ENCODE measurements around the gene CTNNA1.

Gene CTNNA1

DNA sequence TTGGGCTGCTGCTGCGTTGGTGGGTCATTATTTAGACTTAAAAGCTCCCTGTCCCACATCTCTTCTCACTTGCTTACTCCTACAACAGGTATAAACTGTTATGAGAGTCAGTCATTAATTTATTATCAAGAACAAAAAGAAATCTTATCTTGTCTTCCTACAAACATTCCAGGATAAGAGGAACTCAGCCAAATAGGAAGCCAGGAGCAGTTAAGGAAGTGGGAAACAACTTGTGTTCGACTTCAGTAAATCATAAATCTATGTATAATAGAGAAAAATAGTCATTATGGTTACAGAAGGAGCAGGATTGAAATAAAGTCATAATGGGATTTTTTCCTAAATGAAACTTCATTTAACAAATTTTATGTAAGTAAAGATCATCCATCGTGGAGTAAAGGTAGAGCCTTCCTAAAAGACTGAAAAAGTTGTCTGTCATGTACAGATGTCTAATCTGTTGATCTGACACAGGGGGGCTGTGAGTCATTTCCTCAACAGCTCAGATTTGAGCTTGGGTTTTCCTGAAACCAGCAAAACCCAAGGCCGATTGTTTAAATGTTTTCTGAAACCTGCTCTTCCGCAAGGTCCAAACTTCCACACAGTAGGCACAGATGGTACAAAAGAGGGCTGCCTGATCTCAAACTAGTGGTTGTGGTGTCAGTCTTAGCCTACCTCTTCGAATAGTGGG is 147.2 kb downstream of the CTNNA1 start:
- TF ChIP-seq, protein P1, sequence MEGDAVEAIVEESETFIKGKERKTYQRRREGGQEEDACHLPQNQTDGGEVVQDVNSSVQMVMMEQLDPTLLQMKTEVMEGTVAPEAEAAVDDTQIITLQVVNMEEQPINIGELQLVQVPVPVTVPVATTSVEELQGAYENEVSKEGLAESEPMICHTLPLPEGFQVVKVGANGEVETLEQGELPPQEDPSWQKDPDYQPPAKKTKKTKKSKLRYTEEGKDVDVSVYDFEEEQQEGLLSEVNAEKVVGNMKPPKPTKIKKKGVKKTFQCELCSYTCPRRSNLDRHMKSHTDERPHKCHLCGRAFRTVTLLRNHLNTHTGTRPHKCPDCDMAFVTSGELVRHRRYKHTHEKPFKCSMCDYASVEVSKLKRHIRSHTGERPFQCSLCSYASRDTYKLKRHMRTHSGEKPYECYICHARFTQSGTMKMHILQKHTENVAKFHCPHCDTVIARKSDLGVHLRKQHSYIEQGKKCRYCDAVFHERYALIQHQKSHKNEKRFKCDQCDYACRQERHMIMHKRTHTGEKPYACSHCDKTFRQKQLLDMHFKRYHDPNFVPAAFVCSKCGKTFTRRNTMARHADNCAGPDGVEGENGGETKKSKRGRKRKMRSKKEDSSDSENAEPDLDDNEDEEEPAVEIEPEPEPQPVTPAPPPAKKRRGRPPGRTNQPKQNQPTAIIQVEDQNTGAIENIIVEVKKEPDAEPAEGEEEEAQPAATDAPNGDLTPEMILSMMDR (IDR thresholded peaks at IDR 0.05; ENCODE audit: low read depth, low read length): no peak
- no peak for DNase-seq
- H3K4me3 ChIP-seq (ENCODE audit: low read depth, low read length): no peak overlapping the region
- H3K4me1 ChIP-seq: peaks cover 10% of the 10 kb centered on the region
- peaks cover 2% of the 10 kb centered on the region; the same call in 1 of the 2 replicates for H3K36me3 ChIP-seq
- H3K9me3 ChIP-seq: no peaks in the 10 kb centered on the region
- H3K27me3 ChIP-seq: no peaks in the 10 kb centered on the region

DNA sequence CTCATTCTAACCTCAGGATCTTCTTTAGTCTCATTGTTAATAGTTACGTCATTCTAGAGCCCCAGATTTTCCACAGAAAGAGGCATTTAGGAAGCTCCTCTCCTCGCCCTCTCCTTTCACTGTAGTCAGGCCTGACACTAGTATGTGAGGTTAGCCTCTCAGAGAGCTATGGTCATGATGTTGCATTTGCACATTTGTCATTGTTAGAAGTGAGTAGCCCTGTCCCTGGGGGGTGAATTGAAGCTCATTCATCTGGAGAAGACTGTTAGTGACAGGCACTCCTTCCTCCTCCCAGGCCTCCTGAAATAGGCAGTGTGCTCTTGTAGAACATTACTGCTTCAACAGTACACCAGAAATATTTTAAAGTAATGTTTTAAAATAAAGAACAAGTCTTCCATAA is 148.5 kb downstream of the CTNNA1 start:
- DNase-seq: no peak
- Histone ChIP-seq H3K27me3 (no peaks in the 10 kb centered on the region), H3K9me3 (no peaks in the 10 kb centered on the region), H3K36me3 (peaks cover 2% of the 10 kb centered on the region; the same call in 1 of the 2 replicates), H3K4me1 (peaks cover 10% of the 10 kb centered on the region), H3K4me3 (ENCODE audit: low read depth, low read length) (no peak overlapping the region)
- TF ChIP-seq, protein P1 (IDR thresholded peaks at IDR 0.05; ENCODE audit: low read depth, low read length): no peak

- H3K9me3 ChIP-seq: no peaks in the 10 kb centered on the region
- H3K27me3 ChIP-seq: no peaks in the 10 kb centered on the region
- H3K36me3 ChIP-seq: peaks cover 2% of the 10 kb centered on the region; the same call in 1 of the 2 replicates
- no peak overlapping the region for H3K4me3 ChIP-seq (ENCODE audit: low read depth, low read length)
- H3K4me1 ChIP-seq: peaks cover 10% of the 10 kb centered on the region
- no peak for DNase-seq
- TF ChIP-seq, protein P1 (IDR thresholded peaks at IDR 0.05; ENCODE audit: low read depth, low read length): no peak
These were observed 150.0 kb downstream of the CTNNA1 start for GRCh38 chr5:138903130-138903775.

- Histone ChIP-seq H3K4me3 (ENCODE audit: low read depth, low read length) (no peak overlapping the region), H3K36me3 (peaks cover 2% of the 10 kb centered on the region; the same call in 1 of the 2 replicates)
- no peak for DNase-seq
These were observed 152.3 kb downstream of the CTNNA1 start for GRCh38 chr5:138905541-138905940.

DNA sequence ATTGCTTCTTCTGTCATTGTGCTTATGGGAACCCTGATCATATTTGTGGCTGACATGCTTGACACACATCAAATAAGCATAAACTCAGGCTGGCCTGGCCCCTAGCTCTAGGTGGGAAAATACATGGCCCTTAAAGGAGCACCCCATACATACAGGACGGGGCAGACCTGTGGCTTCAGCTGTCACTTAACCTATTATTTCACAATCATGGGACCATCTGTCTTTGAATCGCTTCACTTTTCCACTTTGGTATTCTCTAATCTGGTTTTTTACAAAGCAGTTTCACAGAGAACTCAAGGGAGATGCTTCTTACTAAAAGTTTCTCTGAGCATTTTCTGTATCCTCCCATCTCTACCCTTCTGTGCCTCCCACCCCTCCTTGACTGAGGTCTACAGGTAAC is 156.5 kb downstream of the CTNNA1 start:
- Histone ChIP-seq H3K9me3 (no peaks in the 10 kb centered on the region), H3K36me3 (peaks cover 2% of the 10 kb centered on the region; the same call in 1 of the 2 replicates), H3K4me1 (no peaks in the 10 kb centered on the region), H3K4me3 (ENCODE audit: low read depth, low read length) (no peak overlapping the region), H3K27me3 (no peaks in the 10 kb centered on the region)
- DNase-seq: no peak
- TF ChIP-seq, protein P1 (IDR thresholded peaks at IDR 0.05; ENCODE audit: low read depth, low read length): no peak

More at GRCh38 chr5:138905541-138905940, 152.3 kb downstream of the CTNNA1 start:
- H3K27me3 ChIP-seq: no peaks in the 10 kb centered on the region
- H3K9me3 ChIP-seq: no peaks in the 10 kb centered on the region
- peaks cover 4% of the 10 kb centered on the region for H3K4me1 ChIP-seq
- TF ChIP-seq, protein P1 (IDR thresholded peaks at IDR 0.05; ENCODE audit: low read depth, low read length): no peak

Measured in BE2C (cell line).